ENCODE data around the gene FOXI2. TPM values are rescaled to one million over a fixed set of nuclear protein-coding genes. Genes with fewer than 3 reads are reported as not detected.

Gene FOXI2
- total RNA-seq, 1 experiment from 2014 or later, result not detected

DNA sequence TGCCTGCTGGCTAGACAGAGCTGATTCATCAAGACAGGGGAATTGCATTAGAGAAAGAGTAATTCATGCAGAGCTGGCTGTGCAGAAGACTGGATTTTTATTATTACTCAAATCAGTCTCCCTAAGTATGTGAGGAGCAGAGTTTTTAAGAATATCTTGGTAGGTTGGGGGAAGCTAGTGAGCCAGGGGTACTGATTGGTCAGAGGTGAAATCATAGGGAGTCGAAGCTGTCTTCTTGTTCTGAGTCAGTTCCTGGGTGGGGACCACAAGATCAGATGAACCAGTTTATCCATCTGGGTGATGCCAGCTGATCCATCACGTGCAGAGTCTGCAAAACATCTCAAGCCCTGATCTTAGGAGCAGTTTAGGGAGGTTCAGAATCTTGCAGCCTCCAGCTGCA lies 39.8 kb downstream of the FOXI2 start:
- Histone ChIP-seq H3K4me1 (no peaks in the 10 kb centered on the region), H3K36me3 (no peaks in the 10 kb centered on the region), H3K27me3 (no peaks in the 10 kb centered on the region), H3K9me3 (replicated peaks) (no peaks in the 10 kb centered on the region), H3K4me3 (no peak overlapping the region), H3K27ac (no peak overlapping the region)
- DNase-seq, result no peak

DNA sequence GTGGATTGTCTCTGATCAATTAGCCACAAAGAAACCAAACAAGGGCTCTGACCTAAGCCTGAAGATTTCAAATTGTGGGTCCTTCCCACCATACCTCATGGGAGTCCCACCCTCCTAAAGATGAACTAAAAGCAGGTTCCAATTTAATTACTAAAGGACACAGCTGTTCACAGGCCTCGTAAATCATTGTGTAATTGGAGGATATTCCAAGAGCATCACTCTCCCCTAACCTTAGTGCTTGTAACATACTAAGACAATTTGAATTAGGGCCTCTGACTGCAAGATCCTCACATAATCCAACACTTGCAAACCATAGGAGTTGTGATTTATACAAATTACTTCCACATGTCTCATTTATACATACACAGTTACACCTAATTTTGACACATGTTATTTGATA lies 44.4 kb downstream of the FOXI2 start:
- H3K4me1 ChIP-seq, result no peaks in the 10 kb centered on the region
- H3K4me3 ChIP-seq, result no peak overlapping the region
- H3K9me3 ChIP-seq (replicated peaks), result no peaks in the 10 kb centered on the region
- no peaks in the 10 kb centered on the region for H3K27me3 ChIP-seq
- no peak for DNase-seq
- H3K36me3 ChIP-seq, result no peaks in the 10 kb centered on the region
- no peak overlapping the region for H3K27ac ChIP-seq

DNA sequence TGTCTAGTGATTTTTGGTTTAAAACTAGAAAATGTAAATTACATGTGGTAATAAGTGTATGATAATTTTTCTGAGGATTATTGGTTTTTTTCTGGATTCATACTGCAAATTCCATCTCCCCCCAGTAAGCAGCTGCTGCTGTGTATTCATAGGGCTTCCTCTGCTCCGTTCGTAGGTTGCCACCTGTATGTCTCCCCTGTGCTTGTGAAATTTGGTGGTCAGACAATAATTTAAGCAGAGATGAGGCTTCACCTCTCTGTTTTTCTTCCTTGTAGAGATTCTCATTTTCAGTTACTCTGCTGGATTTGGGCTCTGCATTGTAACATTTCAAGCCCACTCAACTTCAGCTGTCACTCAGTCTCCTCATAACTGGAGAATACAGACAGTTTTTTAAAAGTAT lies 50.9 kb downstream of the FOXI2 start:
- Histone ChIP-seq H3K27me3 (no peaks in the 10 kb centered on the region), H3K4me1 (no peaks in the 10 kb centered on the region), H3K9me3 (replicated peaks) (no peaks in the 10 kb centered on the region), H3K27ac (no peak overlapping the region), H3K36me3 (no peaks in the 10 kb centered on the region), H3K4me3 (no peak overlapping the region)
- no peak for DNase-seq

DNA sequence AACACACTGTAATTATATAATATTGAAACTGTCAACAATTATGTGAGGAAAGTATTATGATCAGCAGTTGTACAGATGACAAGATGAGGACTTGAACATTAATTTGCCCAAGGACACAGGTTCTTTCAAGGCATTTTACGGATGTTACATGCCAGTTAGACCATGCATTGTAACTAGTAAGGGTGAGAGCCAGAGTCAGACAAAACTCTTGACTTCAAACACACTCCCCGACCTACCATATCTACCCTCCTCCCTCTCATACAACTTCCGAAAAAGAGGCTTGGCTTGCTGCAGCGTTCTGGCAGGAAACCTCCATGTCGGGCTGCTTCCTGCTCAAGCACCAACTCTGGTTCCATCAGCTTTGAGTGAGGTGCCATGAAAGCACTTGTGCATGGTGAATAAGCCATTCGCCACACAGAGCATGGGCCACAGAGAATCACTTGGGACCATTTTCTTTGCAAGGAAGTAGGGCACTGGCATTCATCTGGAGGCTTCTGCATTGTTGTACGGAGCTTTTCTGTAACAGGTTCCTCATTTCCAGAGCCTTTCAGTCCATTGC lies 53.2 kb downstream of the FOXI2 start:
- no peak overlapping the region for H3K4me3 ChIP-seq
- no peaks in the 10 kb centered on the region for H3K27me3 ChIP-seq
- no peak for DNase-seq
- no peaks in the 10 kb centered on the region for H3K36me3 ChIP-seq
- no peak overlapping the region for H3K27ac ChIP-seq
- H3K9me3 ChIP-seq (replicated peaks), result no peaks in the 10 kb centered on the region
- H3K4me1 ChIP-seq, result no peaks in the 10 kb centered on the region

Other genes starting within 250 kb of the FOXI2 start
- not detected in 2 replicates for gene NPS, start 187.9 kb upstream of the FOXI2 start, total RNA-seq (2014; rRNA removed; shearing (Covaris generic))
- gene CLRN3, start 155.8 kb downstream of the FOXI2 start, total RNA-seq (2014; rRNA removed; shearing (Covaris generic)), result not detected in 2 replicates
- 5.2 and 5.3 TPM in 2 replicates for gene PTPRE, start 169.9 kb downstream of the FOXI2 start, total RNA-seq (2014; rRNA removed; shearing (Covaris generic))

Data from SJCRH30 (cell line).